ENCODE data around the gene CCDC116. TPM values are rescaled to one million over a fixed set of nuclear protein-coding genes. Genes with fewer than 3 reads are reported as not detected.

The CCDC116 gene
- total and polyA plus RNA-seq, 2 experiments from 2014 or later = 0.57 to 0.94 TPM

DNA sequence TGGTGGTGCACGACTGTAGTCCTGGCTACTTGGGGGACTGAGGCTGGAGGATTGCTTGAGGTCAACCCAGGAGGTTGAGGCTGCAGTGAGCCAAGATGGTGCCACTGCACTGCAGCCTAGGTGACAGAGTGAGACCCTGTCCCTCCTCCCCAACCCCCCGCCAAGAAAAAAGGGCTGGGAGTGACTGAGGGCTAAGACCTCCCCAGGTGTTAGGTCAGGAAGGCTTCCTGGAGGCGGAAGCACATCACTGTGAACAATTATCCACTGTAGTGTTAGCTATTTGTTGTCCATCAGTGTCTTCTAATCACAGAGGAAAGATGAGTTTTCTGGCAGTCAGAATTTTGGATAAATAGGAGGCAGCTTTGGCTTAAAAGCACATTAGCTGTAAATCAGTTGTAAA lies 11.5 kb upstream of the CCDC116 start:
- Histone ChIP-seq H3K27ac (peak overlapping the region; percentile 6), H3K4me3 (no peak overlapping the region), H3K9me3 (ENCODE audit: low read depth) (no peaks in the 10 kb centered on the region), H3K4me1 (ENCODE audit: low read depth) (peaks cover 10% of the 10 kb centered on the region), H3K36me3 (peaks cover 7% of the 10 kb centered on the region), H3K27me3 (no peaks in the 10 kb centered on the region)
- DNase-seq (ENCODE audit: low read depth in 1 of 2, low spot score in 1 of 2) = no peak
- TF ChIP-seq CTCF (IDR thresholded peaks at IDR 0.05; ENCODE audit: low read depth, low read length) = no peak

DNA sequence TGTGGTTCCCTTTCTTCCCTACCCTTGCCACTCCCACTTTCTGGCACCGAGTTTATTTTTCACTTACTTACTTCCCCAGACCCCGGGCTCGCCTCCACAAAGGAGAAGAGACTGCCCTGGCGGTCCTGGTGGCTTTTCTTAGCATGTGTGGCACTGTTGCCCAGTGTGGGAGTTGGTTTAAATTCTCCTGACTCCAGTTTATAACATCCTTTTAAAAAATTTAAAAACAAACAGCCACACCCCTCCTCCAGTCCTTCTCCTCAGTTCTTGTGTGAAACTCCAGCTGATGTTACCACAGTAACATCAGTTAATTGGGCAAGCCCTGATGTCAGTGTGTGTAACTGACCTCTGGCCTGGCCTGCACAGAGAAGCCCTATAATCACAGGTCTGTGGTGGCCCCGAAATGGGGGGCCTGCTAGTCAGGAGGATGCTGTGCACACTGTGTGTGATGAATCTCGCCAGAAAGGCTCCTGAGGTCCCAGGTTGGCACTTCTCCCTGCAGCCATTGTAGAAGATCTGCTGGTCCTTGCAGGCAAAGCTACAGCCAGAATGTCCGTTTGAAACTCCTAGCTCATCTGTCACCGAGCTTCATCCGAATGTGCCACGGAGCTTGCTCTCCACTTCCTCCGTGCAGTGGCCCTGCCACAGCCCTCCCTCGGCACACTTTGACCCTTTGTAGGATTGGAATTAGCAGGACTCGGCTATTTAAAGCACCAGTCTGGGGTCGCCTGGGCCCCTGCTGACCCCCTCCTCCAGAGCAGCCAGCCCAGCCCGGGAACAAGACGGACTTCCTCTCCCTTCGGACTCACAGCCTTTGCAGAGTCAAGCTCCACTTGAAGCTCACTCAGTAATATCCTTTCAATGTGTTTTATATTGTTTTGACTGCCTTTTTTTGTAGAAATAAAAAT lies 10.3 kb upstream of the CCDC116 start:
- H3K4me3 ChIP-seq = no peak overlapping the region
- H3K27me3 ChIP-seq = no peaks in the 10 kb centered on the region
- DNase-seq (ENCODE audit: low read depth in 1 of 2, low spot score in 1 of 2) = peak in 1 of 2 donors; percentile 25
- H3K36me3 ChIP-seq = peaks cover 7% of the 10 kb centered on the region
- H3K9me3 ChIP-seq (ENCODE audit: low read depth) = no peaks in the 10 kb centered on the region
- H3K27ac ChIP-seq = peak overlapping the region; percentile 80
- H3K4me1 ChIP-seq (ENCODE audit: low read depth) = peaks cover 10% of the 10 kb centered on the region
- TF ChIP-seq CTCF (IDR thresholded peaks at IDR 0.05; ENCODE audit: low read depth, low read length) = no peak

DNA sequence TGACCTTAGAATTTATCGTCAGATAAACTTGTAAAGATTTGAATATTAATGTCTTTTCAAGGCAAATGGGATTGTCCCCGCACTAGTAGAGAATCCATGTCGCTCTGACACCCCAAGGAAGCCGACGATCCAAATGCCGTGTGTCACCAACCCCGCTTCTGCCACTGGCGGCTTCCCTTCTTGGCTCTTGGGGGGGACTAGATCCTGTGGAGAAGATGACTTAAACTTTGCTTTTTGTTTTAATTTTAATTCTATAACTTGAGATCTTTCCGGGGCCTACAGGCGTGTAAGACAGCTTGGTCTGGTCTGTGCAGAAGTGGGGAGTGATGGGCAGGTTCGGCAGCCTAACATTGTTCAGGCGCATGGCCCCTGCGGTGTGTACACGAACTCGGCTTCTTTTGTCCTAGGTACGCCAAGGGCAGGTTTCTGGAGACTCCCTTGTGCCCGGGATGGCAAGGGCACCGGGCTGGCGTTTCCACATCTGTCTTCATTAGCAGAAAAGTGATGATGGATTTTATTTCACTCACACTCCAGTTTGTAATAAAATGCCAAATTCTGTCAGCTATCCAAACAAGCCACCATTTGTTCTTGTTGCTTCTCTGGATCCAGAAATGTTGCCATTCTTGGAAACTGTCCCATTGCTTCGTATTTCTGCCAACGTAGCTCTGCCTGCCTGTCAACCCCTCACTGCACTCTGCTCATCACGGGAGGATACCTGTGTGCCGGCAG lies 9.5 kb upstream of the CCDC116 start:
- DNase-seq (ENCODE audit: low read depth in 1 of 2, low spot score in 1 of 2) = no peak
- peaks cover 10% of the 10 kb centered on the region for H3K4me1 ChIP-seq (ENCODE audit: low read depth)
- H3K36me3 ChIP-seq = peaks cover 7% of the 10 kb centered on the region
- no peak for TF ChIP-seq CTCF (IDR thresholded peaks at IDR 0.05; ENCODE audit: low read depth, low read length)
- no peak overlapping the region for H3K4me3 ChIP-seq
- H3K9me3 ChIP-seq (ENCODE audit: low read depth) = no peaks in the 10 kb centered on the region
- H3K27ac ChIP-seq = peak overlapping the region; percentile 80
- no peaks in the 10 kb centered on the region for H3K27me3 ChIP-seq

- no peak for DNase-seq (ENCODE audit: low read depth in 1 of 2, low spot score in 1 of 2)
- Histone ChIP-seq H3K4me1 (ENCODE audit: low read depth) (peaks cover 10% of the 10 kb centered on the region), H3K36me3 (peaks cover 7% of the 10 kb centered on the region), H3K27me3 (no peaks in the 10 kb centered on the region), H3K9me3 (ENCODE audit: low read depth) (no peaks in the 10 kb centered on the region), H3K27ac (peak overlapping the region; percentile 80), H3K4me3 (no peak overlapping the region)
- TF ChIP-seq CTCF (IDR thresholded peaks at IDR 0.05; ENCODE audit: low read depth, low read length) = no peak
These were observed 9.0 kb upstream of the CCDC116 start for GRCh38 chr22:21623648-21623970.

DNA sequence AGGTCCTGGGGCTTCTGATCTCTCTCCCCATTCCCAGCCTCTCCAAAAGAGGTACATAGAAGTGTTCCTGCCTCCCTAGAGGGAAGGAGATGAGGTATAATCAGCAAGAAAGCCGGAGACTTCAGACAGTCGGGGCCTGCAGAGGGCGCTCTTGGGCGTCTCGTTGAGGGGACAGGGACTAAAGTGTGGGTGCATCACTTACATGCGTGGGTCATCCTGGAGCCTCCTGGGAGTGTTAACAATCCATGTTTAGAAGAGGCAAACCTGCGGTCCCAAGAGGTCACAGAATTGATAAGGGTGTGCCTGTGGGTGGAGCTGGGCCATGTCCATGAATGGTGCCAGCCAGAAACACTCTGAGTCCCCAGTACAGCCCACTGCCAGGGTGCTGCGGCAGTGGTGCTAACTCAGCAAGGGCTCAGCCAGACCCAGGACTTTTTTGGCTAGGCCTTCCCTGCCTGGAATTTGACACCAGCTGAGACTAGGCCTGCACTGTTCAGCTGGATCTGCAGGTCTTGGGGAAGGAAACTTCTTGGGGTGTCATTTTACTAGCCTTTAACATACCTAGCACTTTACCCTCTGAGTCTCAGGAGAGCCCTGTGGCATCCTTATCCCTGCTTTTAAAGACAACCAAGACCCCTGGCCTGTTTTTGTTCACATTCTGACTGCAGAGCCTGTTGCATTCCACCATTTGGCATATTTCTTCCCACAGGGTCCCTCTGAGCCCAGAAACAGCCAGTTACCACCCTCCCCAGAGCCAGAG lies 8.3 kb upstream of the CCDC116 start:
- DNase-seq (ENCODE audit: low read depth in 1 of 2, low spot score in 1 of 2) = peak; percentile 18 to 37
- peak; percentile 65 for TF ChIP-seq CTCF (IDR thresholded peaks at IDR 0.05; ENCODE audit: low read depth, low read length)
- Histone ChIP-seq H3K36me3 (peaks cover 7% of the 10 kb centered on the region), H3K4me3 (no peak overlapping the region), H3K27me3 (no peaks in the 10 kb centered on the region), H3K9me3 (ENCODE audit: low read depth) (no peaks in the 10 kb centered on the region), H3K4me1 (ENCODE audit: low read depth) (peaks cover 10% of the 10 kb centered on the region), H3K27ac (peak overlapping the region; percentile 80)

Measured in cardiac muscle cell (in vitro differentiated cells and primary cell).